ENCODE measurements around the gene AP4B1.

Gene AP4B1

GRCh38 chr1:113929750-113930498, 25.3 kb upstream of the AP4B1 start:
- DNase-seq = no peak

- peak; percentile 88 for DNase-seq
These were observed 24.5 kb upstream of the AP4B1 start, which contains the start of gene HIPK1 for GRCh38 chr1:113928941-113929749. TSS of gene HIPK1 (plus strand) at chr1:113929324.

- DNase-seq = no peak
These were observed 23.8 kb upstream of the AP4B1 start for GRCh38 chr1:113928187-113928930.

- DNase-seq = no peak
These were observed 19.9 kb upstream of the AP4B1 start for GRCh38 chr1:113924473-113924872.

- no peak for DNase-seq
These were observed 18.4 kb upstream of the AP4B1 start for GRCh38 chr1:113922957-113923356.

- DNase-seq = no peak
These were observed 13.6 kb upstream of the AP4B1 start for GRCh38 chr1:113918243-113918642.

- DNase-seq = no peak
These were observed 12.9 kb upstream of the AP4B1 start for GRCh38 chr1:113917400-113918082.

- no peak for DNase-seq
These were observed 12.4 kb upstream of the AP4B1 start for GRCh38 chr1:113916974-113917373.

GRCh38 chr1:113913887-113914664, 9.5 kb upstream of the AP4B1 start:
- no peak for DNase-seq

GRCh38 chr1:113913312-113913668, 8.7 kb upstream of the AP4B1 start:
- DNase-seq = no peak

- DNase-seq = no peak
These were observed 8.2 kb upstream of the AP4B1 start for GRCh38 chr1:113912594-113913311.

- peak; percentile 9 for DNase-seq
These were observed 849 bp upstream of the AP4B1 start for GRCh38 chr1:113905435-113905861.

GRCh38 chr1:113904293-113904673, 316 bp downstream of the AP4B1 start:
- peak; percentile 67 for DNase-seq

- DNase-seq = no peak
These were observed 902 bp downstream of the AP4B1 start for GRCh38 chr1:113903501-113904292.

- DNase-seq = no peak
These were observed 3.4 kb downstream of the AP4B1 start for GRCh38 chr1:113901191-113901590.

- no peak for DNase-seq
These were observed 5.5 kb downstream of the AP4B1 start for GRCh38 chr1:113899111-113899510.

GRCh38 chr1:113898241-113898814, 6.3 kb downstream of the AP4B1 start:
- no peak for DNase-seq

- no peak for DNase-seq
These were observed 8.6 kb downstream of the AP4B1 start for GRCh38 chr1:113895961-113896360.

GRCh38 chr1:113895098-113895497, 9.5 kb downstream of the AP4B1 start:
- DNase-seq = no peak

- DNase-seq = no peak
These were observed 11.3 kb downstream of the AP4B1 start for GRCh38 chr1:113893267-113893666.

Data from KG1 (cell line).